OCI-LY7 (cell line): ENCODE measurements around the gene KLHL1. TPM values are rescaled to one million over a fixed set of nuclear protein-coding genes. Genes with fewer than 3 reads are reported as not detected.

Experiments used
- BruUV-seq: library from RNA; stranded (reverse); fragments of 400-500 nt; replicated peaks from 2 replicates; lab custom pipeline; 2021; lab: Mats Ljungman, UMichigan
- CTCF ChIA-PET: fragments of 300-600 bp; sonication (Branson Sonifier 250); formaldehyde crosslinking; loops from one replicate; lab custom pipeline; 2022; ENCODE audit warnings: antibody characterized with exemption; ENCODE audit not compliant: unreplicated experiment; lab: Charles Lee
- POLR2A ChIA-PET: fragments of 300-600 bp; sonication (Branson Sonifier 250); formaldehyde crosslinking; loops from one replicate; lab custom pipeline; 2022; ENCODE audit warnings: antibody characterized with exemption; lab: Charles Lee
- DNase-seq: peaks from one replicate; pipeline ENCODE4 v3.0.0-alpha.2; 2015; ENCODE audit warnings: low spot score
- H2AFZ ChIP-seq: fragments of 200-600 bp; sonication (generic), shearing (Covaris generic); 2 replicates; pipeline ENCODE4 v1.6.1; 2014; ENCODE audit warnings: mild to moderate bottlenecking, antibody characterized with exemption, low read length, moderate library complexity
- H3K27ac ChIP-seq: fragments of 200-600 bp; sonication (generic); 2 replicates; pipeline ENCODE4 v1.5.1; 2014; ENCODE audit warnings: mixed run types, low read depth, mild to moderate bottlenecking, moderate library complexity, low read length, inconsistent platforms; ENCODE audit not compliant: poor library complexity, severe bottlenecking
- H3K36me3 ChIP-seq: fragments of 200-600 bp; sonication (generic); 2 replicates; pipeline ENCODE4 v1.6.1; 2014; ENCODE audit warnings: mild to moderate bottlenecking, antibody characterized with exemption, low read length, moderate library complexity, mixed read lengths; ENCODE audit not compliant: insufficient read depth
- H3K4me1 ChIP-seq: fragments of 200-600 bp; sonication (generic); 2 replicates; pipeline ENCODE4 v1.5.1; 2014; ENCODE audit warnings: mild to moderate bottlenecking, low read length; ENCODE audit not compliant: insufficient read depth, poor library complexity, severe bottlenecking
- H3K4me2 ChIP-seq: fragments of 200-600 bp; sonication (generic); 2 replicates; pipeline ENCODE4 v1.6.1; 2014; ENCODE audit warnings: mild to moderate bottlenecking, low read length
- H3K4me3 ChIP-seq: fragments of 200-600 bp; sonication (generic); 2 replicates; pipeline ENCODE4 v1.5.1; 2014; ENCODE audit warnings: mild to moderate bottlenecking, low read depth, low read length; ENCODE audit not compliant: poor library complexity, severe bottlenecking
- H3K79me2 ChIP-seq: fragments of 200-600 bp; sonication (generic); 2 replicates; pipeline ENCODE4 v1.6.1; 2016; ENCODE audit warnings: low read depth, mild to moderate bottlenecking, low read length, moderate library complexity, mixed read lengths; ENCODE audit not compliant: insufficient read depth
- H3K9me2 ChIP-seq: fragments of 200-600 bp; sonication (generic); 2 replicates; pipeline ENCODE4 v1.6.1; 2016; ENCODE audit warnings: mild to moderate bottlenecking, low read length, mixed read lengths; ENCODE audit not compliant: insufficient read depth
- H3K9me3 ChIP-seq: fragments of 200-600 bp; sonication (generic); 2 replicates; pipeline ENCODE4 v1.6.1; 2014; ENCODE audit warnings: mild to moderate bottlenecking, mixed run types, low read length, mixed read lengths
- H4K20me1 ChIP-seq: fragments of 200-600 bp; sonication (generic); 2 replicates; pipeline ENCODE4 v1.6.1; 2014; ENCODE audit warnings: mild to moderate bottlenecking, antibody characterized with exemption, low read length, moderate library complexity, mixed read lengths; ENCODE audit not compliant: insufficient read depth
- CTCF ChIP-seq: fragments of 200-600 bp; sonication (generic); conservative IDR thresholded peaks from 2 replicates; pipeline ENCODE4 v1.5.1; 2014; ENCODE audit warnings: mild to moderate bottlenecking, antibody characterized with exemption, low read length, moderate library complexity, mixed read lengths
- EZH2phosphoT487 ChIP-seq: fragments of 200-600 bp; sonication (generic); IDR thresholded peaks from 2 replicates; pipeline ENCODE4 v1.6.1; 2018; ENCODE audit warnings: low read depth, borderline replicate concordance, mild to moderate bottlenecking, mixed run types, antibody characterized with exemption, low read length, moderate library complexity, mixed read lengths
- intact Hi-C: fragments of 100-400 bp; cut with micrococcal nuclease; formaldehyde crosslinking; loops from one replicate; pipeline ENCODE4 v1.10.0; 2022; ENCODE audit not compliant: unreplicated experiment
- total RNA-seq, 2 experiments: library from RNA; depleted of rRNA in 1 of 2; stranded (reverse); fragments of >200 nt in 1 of 2; shearing (Covaris generic) in 1 of 2; gene quantifications; 2 replicates each; pipeline ENCODE4 v1.2.3, GENCODE V29; 2014 to 2022

The KLHL1 gene
- total RNA-seq, 2 experiments from 2014 or later = not detected

GRCh38 chr13:69857183-69857821, 250.9 kb downstream of the KLHL1 start:
- intact Hi-C loops = loop anchor here (5.0 kb wide), 1 partner anchor 710 kb away; no protein-coding TSS in a partner anchor
- Histone ChIP-seq H3K4me3 (no peak overlapping the region), H3K79me2 (no peaks in the 10 kb centered on the region), H3K4me1 (no peaks in the 10 kb centered on the region), H3K4me2 (no peak overlapping the region), H3K27ac (no peak overlapping the region), H3K9me2 (no peaks in the 10 kb centered on the region), H4K20me1 (no peaks in the 10 kb centered on the region), H3K36me3 (no peaks in the 10 kb centered on the region), H2AFZ (no peak overlapping the region), H3K9me3 (no peaks in the 10 kb centered on the region)
- no TSS peak for BruUV-seq
- POLR2A ChIA-PET = no interaction called here
- TF ChIP-seq EZH2phosphoT487 (no peak), CTCF (peak; percentile 92)
- CTCF ChIA-PET = no interaction called here
- peak; percentile 63 for DNase-seq

DNA sequence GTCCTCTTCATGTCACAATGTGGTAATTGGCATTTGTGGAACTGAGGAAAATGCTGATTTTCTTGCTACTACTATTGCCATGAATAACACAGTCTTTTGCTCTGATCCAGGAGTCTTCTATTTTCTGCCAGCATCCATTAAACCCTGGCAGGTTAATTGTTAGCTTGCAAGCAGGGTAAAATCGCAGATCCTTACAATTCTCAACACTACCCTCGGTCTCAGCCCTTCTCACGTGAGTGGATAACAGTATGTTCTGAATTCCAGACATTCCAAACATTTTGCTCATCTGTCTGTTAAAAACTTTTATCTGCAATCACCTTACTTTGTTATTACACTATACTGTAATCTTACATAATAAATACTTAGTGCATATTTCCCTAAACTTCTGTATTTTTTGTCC, 251.9 kb downstream of the KLHL1 start:
- BruUV-seq = no TSS peak
- Histone ChIP-seq H3K9me3 (no peaks in the 10 kb centered on the region), H2AFZ (no peak overlapping the region), H3K4me3 (no peak overlapping the region), H3K79me2 (no peaks in the 10 kb centered on the region), H3K27ac (no peak overlapping the region), H3K4me1 (no peaks in the 10 kb centered on the region), H3K9me2 (no peaks in the 10 kb centered on the region), H3K4me2 (no peak overlapping the region), H4K20me1 (no peaks in the 10 kb centered on the region), H3K36me3 (no peaks in the 10 kb centered on the region)
- no peak for TF ChIP-seq CTCF
- no peak for TF ChIP-seq EZH2phosphoT487
- DNase-seq = no peak
- ChIA-PET CTCF (no interaction called here), POLR2A (no interaction called here)
- intact Hi-C loops = loop anchor here (5.0 kb wide), 1 partner anchor 711 kb away; no protein-coding TSS in a partner anchor

DNA sequence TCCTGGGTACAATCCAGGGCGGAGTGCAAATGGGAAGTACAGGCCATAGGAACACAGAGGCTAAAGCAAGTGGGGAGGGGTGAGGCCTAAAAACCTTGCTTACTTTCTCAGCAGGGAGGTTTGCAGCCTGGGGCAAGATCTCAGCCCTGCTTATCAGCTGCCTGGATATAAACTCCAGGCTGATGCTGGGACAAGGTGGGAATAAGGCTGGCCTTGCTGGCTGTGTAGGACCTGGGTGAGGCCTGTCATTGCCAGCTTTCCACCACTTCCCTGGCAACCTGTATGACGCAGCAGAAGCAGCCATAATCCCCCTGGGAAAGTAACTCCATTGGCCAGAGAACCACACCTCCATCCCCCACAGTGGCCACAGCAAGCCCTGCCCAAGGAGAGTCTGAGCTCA, 279.7 kb downstream of the KLHL1 start:
- intact Hi-C loops = loop anchor here (10.0 kb wide), 1 partner anchor 56 kb away; no protein-coding TSS in a partner anchor
- POLR2A ChIA-PET = no interaction called here

More for the DNA sequence above, 279.7 kb downstream of the KLHL1 start:
- no peak for DNase-seq
- H3K27ac ChIP-seq = no peak overlapping the region
- H3K36me3 ChIP-seq = no peaks in the 10 kb centered on the region
- no TSS peak for BruUV-seq
- H3K9me3 ChIP-seq = no peaks in the 10 kb centered on the region
- H3K4me3 ChIP-seq = no peak overlapping the region
- H3K9me2 ChIP-seq = no peaks in the 10 kb centered on the region
- H3K4me2 ChIP-seq = no peak overlapping the region
- H2AFZ ChIP-seq = no peak overlapping the region
- TF ChIP-seq CTCF = no peak
- TF ChIP-seq EZH2phosphoT487 = no peak
- no peaks in the 10 kb centered on the region for H4K20me1 ChIP-seq
- no peaks in the 10 kb centered on the region for H3K4me1 ChIP-seq
- no peaks in the 10 kb centered on the region for H3K79me2 ChIP-seq
- CTCF ChIA-PET = no interaction called here
